Thyroid gland (tissue), 4 donors: Measurements from ENCODE around the gene VPS8. TPM values are rescaled to one million over a fixed set of nuclear protein-coding genes. Genes with fewer than 3 reads are reported as not detected.

ENCODE experiments used
- DNase-seq, 2 donors: peaks; one replicate each; pipeline ENCODE4 v3.0.0-alpha.2; 2019
- H3K27ac ChIP-seq, 3 donors: fragments of 200-600 bp; sonication (generic); 1 replicate in 2 of 3; 2 replicates in 1 of 3; pipeline ENCODE4 v1.5.1; 2016 to 2019; ENCODE audit warnings: mild to moderate bottlenecking in 1 of 3, moderate library complexity in 1 of 3
- H3K27me3 ChIP-seq: fragments of 200-600 bp; sonication (generic); one replicate; pipeline ENCODE4 v1.5.1; 2019
- H3K36me3 ChIP-seq, 2 donors: fragments of 200-600 bp; sonication (generic); one replicate each; pipeline ENCODE4 v1.5.1; 2016 to 2019
- H3K4me1 ChIP-seq, 2 donors: fragments of 200-600 bp; sonication (generic); one replicate each; pipeline ENCODE4 v1.5.1; 2017 to 2019
- H3K4me3 ChIP-seq, 3 donors: fragments of 200-600 bp; sonication (generic); replicated peaks in 1 of 3; 1 replicate in 2 of 3; 2 replicates in 1 of 3; pipeline ENCODE4 v1.5.1; 2016; ENCODE audit warnings: mild to moderate bottlenecking in 1 of 3
- H3K9me3 ChIP-seq: fragments of 200-600 bp; sonication (generic); one replicate; pipeline ENCODE4 v1.5.1; 2017
- CTCF ChIP-seq, 6 experiments: fragments of 200-600 bp in 3 of 6; fragments of 450-650 bp in 3 of 6; sonication (generic) in 3 of 6; IDR thresholded peaks; one replicate each; pipeline ENCODE4 v1.5.1; 2016 to 2019; ENCODE audit warnings: antibody characterized with exemption in 6 of 6, mild to moderate bottlenecking in 2 of 6, inconsistent platforms in 1 of 6, moderate library complexity in 1 of 6
- POLR2A ChIP-seq, 2 donors: fragments of 450-650 bp; IDR thresholded peaks; one replicate each; pipeline ENCODE4 v1.6.1; 2017; ENCODE audit warnings: antibody characterized with exemption in 2 of 2, mild to moderate bottlenecking in 2 of 2, moderate library complexity in 1 of 2
- WGBS, 2 donors: methylation state at CpG; one replicate each; pipeline ENCODE4 v1.1.5; 2017; 5-methylcytosine and 5-hydroxymethylcytosine counted together
- intact Hi-C: fragments of 100-400 bp; cut with DNase I; formaldehyde crosslinking; loops from one replicate; pipeline ENCODE4 v1.15.1; 2023
- total RNA-seq, 4 donors: library from RNA; depleted of rRNA; stranded (reverse); fragments of >200 nt; gene quantifications; one replicate each; pipeline ENCODE4 v1.2.3, GENCODE V29; 2016

The VPS8 gene
- total RNA-seq, 4 donors from 2014 or later = 85.6 to 171 (median 103) TPM

- Histone ChIP-seq H3K9me3 (no peaks in the 10 kb centered on the region), H3K36me3 (no peaks in the 10 kb centered on the region), H3K27ac (no peak overlapping the region), H3K4me3 (no peak overlapping the region), H3K4me1 (no peaks in the 10 kb centered on the region), H3K27me3 (no peaks in the 10 kb centered on the region)
- WGBS, 2 donors = 79 to 81% methylated on average over 21 to 22 of the region's 22 CpGs
- DNase-seq = no peak
- intact Hi-C loops = no loop called here
- TF ChIP-seq POLR2A (IDR thresholded peaks at IDR 0.05) (no peak), CTCF (IDR thresholded peaks at IDR 0.05) (peak in 1 of 6 experiments; percentile 22)
Measured at GRCh38 chr3:185070491-185071286, 258.7 kb downstream of the VPS8 start.

GRCh38 chr3:185071287-185071800 is 259.4 kb downstream of the VPS8 start:
- TF ChIP-seq CTCF (IDR thresholded peaks at IDR 0.05) = no peak
- no peak for TF ChIP-seq POLR2A (IDR thresholded peaks at IDR 0.05)
- no peaks in the 10 kb centered on the region for H3K27me3 ChIP-seq
- no peak overlapping the region for H3K4me3 ChIP-seq
- H3K4me1 ChIP-seq = no peaks in the 10 kb centered on the region
- no peak overlapping the region for H3K27ac ChIP-seq
- DNase-seq = no peak
- no peaks in the 10 kb centered on the region for H3K36me3 ChIP-seq
- no peaks in the 10 kb centered on the region for H3K9me3 ChIP-seq
- WGBS, 2 donors = 20 to 59% methylated on average over 3 to 7 of the region's 7 CpGs
- intact Hi-C loops = no loop called here

GRCh38 chr3:185075547-185075946 is 263.6 kb downstream of the VPS8 start:
- Histone ChIP-seq H3K27ac (no peak overlapping the region), H3K36me3 (no peaks in the 10 kb centered on the region), H3K4me1 (peaks cover 0 to 10% of the 10 kb centered on the region in 2 donors), H3K27me3 (no peaks in the 10 kb centered on the region), H3K9me3 (no peaks in the 10 kb centered on the region), H3K4me3 (no peak overlapping the region)
- WGBS, 2 donors = 91 to 93% methylated on average over 13 of the region's 13 CpGs
- intact Hi-C loops = no loop called here
- no peak for TF ChIP-seq CTCF (IDR thresholded peaks at IDR 0.05)
- no peak for DNase-seq

- DNase-seq = no peak
- H3K27ac ChIP-seq = no peak overlapping the region
- WGBS, 2 donors = 84 to 90% methylated on average over 8 of the region's 8 CpGs
- H3K27me3 ChIP-seq = no peaks in the 10 kb centered on the region
- no peak overlapping the region for H3K4me3 ChIP-seq
- H3K9me3 ChIP-seq = no peaks in the 10 kb centered on the region
- intact Hi-C loops = no loop called here
- no peak for TF ChIP-seq CTCF (IDR thresholded peaks at IDR 0.05)
- no peak for TF ChIP-seq POLR2A (IDR thresholded peaks at IDR 0.05)
- no peaks in the 10 kb centered on the region for H3K36me3 ChIP-seq
- peaks cover 0 to 11% of the 10 kb centered on the region in 2 donors for H3K4me1 ChIP-seq
Measured at GRCh38 chr3:185076219-185076618, 264.3 kb downstream of the VPS8 start.

GRCh38 chr3:185079625-185080024 is 267.7 kb downstream of the VPS8 start:
- intact Hi-C loops = no loop called here

More at GRCh38 chr3:185079625-185080024, 267.7 kb downstream of the VPS8 start:
- TF ChIP-seq POLR2A (IDR thresholded peaks at IDR 0.05) (no peak), CTCF (IDR thresholded peaks at IDR 0.05) (no peak)
- H3K4me1 ChIP-seq = peaks cover 0 to 11% of the 10 kb centered on the region in 2 donors
- H3K9me3 ChIP-seq = no peaks in the 10 kb centered on the region
- no peak for DNase-seq
- no peak overlapping the region for H3K27ac ChIP-seq
- 31 to 50% methylated on average over 1 of the region's 1 CpG for WGBS, 2 donors
- no peaks in the 10 kb centered on the region for H3K36me3 ChIP-seq
- no peaks in the 10 kb centered on the region for H3K27me3 ChIP-seq
- H3K4me3 ChIP-seq = no peak overlapping the region
